Activated naive CD4-positive, alpha-beta T cell treated with Interleukin-2 at 50 U/mL for 16 hours (primary cell): ENCODE results near the gene SUSD3.
A peak's percentile ranks its signal among the peaks of the same experiment; 100 is the strongest.
"Not testable (repeated sequence)": the region's sequence is repeated elsewhere in the genome, so short reads cannot be mapped to it uniquely, and the experiment has no call there.

Source experiments
- DNase-seq: peaks from one replicate; pipeline ENCODE4 v3.0.0-alpha.2; 2020

SUSD3 gene

GRCh38 chr9:93058355-93059010 lies at the start of gene SUSD3:
Gene SUSD3, plus strand, starts transcription at chr9:93058701. Its CDS starts 42 bp downstream, at chr9:93058743.
- DNase-seq = peak; percentile 73

GRCh38 chr9:93009337-93010015 lies 49.0 kb upstream of the SUSD3 start:
- DNase-seq = peak; percentile 1

- no peak for DNase-seq
Observed at GRCh38 chr9:93010056-93010455, 48.4 kb upstream of the SUSD3 start.

- DNase-seq = no peak
Observed at GRCh38 chr9:93010704-93011103, 47.8 kb upstream of the SUSD3 start.

- peak; percentile 1 for DNase-seq
Observed at GRCh38 chr9:93011114-93011513, 47.4 kb upstream of the SUSD3 start.

- DNase-seq = peak; percentile 1
Observed at GRCh38 chr9:93012963-93013855, 45.3 kb upstream of the SUSD3 start.

GRCh38 chr9:93013856-93014582 lies 44.5 kb upstream of the SUSD3 start:
- DNase-seq = no peak

GRCh38 chr9:93015190-93015589 lies 43.3 kb upstream of the SUSD3 start:
- DNase-seq = not testable (repeated sequence)

GRCh38 chr9:93017621-93018020 lies 40.9 kb upstream of the SUSD3 start:
- DNase-seq = peak; percentile 1

GRCh38 chr9:93020151-93020550 lies 38.4 kb upstream of the SUSD3 start:
- no peak for DNase-seq

- peak; percentile 61 for DNase-seq
Observed at GRCh38 chr9:93020771-93021670, 37.5 kb upstream of the SUSD3 start.

GRCh38 chr9:93022066-93022465 lies 36.4 kb upstream of the SUSD3 start:
- no peak for DNase-seq

- no peak for DNase-seq
Observed at GRCh38 chr9:93022721-93023520, 35.6 kb upstream of the SUSD3 start.

- DNase-seq = no peak
Observed at GRCh38 chr9:93023521-93023815, 35.0 kb upstream of the SUSD3 start.

- no peak for DNase-seq
Observed at GRCh38 chr9:93024646-93024910, 33.9 kb upstream of the SUSD3 start.

GRCh38 chr9:93024986-93025630 lies 33.4 kb upstream of the SUSD3 start:
- DNase-seq = no peak

- no peak for DNase-seq
Observed at GRCh38 chr9:93025736-93026135, 32.8 kb upstream of the SUSD3 start.

- DNase-seq = no peak
Observed at GRCh38 chr9:93026640-93027039, 31.9 kb upstream of the SUSD3 start.

- no peak for DNase-seq
Observed at GRCh38 chr9:93027750-93028149, 30.8 kb upstream of the SUSD3 start.

GRCh38 chr9:93028448-93029006 lies 30.0 kb upstream of the SUSD3 start:
- peak; percentile 47 for DNase-seq
